HG02852 (cell line): ENCODE measurements around the gene MMP13.
"Not testable (repeated sequence)": the region's sequence is repeated elsewhere in the genome, so short reads cannot be mapped to it uniquely, and the experiment has no call there.

Source experiments
- ATAC-seq: cut with Tn5 transposase; IDR thresholded peaks from one replicate; pipeline ENCODE4 v1.9.1; 2021; ENCODE audit warnings: mild to moderate bottlenecking, moderate library complexity; ENCODE audit not compliant: unreplicated experiment

The MMP13 gene

DNA sequence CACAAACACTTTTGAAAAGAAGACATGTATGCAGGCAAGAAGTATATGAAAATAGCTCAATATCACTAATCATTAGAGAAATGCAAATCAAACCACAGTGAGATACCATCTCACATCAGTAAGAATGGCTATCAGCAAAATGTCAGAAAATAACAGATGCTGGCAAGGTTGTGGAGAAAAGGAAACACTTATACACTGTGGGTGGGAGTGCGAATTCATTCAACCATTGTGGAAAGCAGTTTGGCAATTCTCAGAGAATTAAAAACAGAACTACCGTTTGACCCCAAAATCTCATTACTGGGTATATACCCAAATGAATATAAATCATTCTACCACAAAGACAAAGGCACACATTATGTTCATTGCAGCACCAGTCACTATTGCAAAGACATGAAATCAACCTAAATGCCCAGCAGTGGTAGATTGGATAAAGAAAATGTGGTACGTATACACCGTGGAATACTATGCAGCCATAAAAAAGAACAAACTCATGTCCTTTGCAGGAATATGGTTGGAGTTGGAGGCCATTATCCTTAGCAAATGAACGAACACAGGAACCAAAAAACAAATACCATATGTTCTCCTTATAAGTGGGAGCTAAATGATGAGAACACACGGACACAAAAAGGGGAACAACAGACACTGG is 18.5 kb downstream of the MMP13 start:
- no peak for ATAC-seq

DNA sequence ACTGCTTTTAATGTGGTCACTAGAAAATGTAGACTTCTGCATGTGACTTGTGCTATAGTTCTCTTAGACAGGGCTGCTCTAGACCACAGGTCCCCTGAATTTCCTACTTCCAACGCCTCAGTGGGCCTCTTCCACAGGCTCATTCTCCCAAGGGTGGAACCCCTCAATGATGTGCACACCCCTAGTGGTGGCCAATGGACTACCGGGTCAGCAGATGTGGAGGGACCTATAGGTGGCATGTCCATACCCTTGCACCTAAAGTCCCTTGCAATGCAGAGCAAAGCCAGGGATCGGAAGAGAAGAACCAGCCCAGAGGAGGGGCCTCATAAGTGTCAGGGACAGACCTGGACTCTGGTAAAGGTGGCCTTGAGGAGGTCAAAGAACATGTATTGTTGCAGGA is 20.0 kb downstream of the MMP13 start:
- ATAC-seq: no peak

DNA sequence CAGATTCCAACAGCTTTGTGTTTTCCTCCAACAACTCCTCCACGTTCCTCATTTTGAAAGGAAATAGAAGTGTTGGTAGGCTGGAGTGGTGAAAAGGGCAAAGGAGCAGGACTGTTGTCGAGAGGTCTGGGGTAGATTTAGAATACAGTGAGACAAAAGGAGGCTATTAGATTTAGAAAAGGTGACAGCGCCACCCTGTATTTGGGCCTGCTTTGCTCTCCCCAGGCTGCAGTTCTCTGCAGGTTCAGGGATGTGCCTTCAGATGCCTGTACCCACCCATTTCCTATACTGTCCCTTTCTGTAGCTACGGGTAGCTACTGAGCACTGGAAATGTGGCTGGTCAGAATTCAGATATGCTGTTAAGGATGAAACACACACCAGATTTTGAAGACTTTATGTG is 20.8 kb downstream of the MMP13 start:
- no peak for ATAC-seq

DNA sequence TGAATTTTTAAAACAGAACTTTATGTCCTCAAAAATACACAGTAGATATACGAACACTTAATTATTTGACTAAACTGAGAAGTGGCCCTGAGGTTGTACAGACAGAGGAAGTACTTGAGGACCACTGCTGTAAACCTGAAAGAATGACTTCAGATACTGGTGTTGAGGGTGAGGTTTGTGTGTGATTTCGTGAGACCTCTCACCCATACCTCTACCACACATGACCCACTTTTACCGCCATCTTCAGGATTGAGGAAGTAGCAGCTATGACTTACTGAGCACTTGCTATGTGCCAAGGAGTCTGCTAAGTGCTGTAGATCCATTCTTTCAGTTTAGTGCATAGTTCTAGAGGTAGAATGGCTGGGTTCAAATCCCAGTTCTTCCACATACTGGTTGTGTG is 21.9 kb downstream of the MMP13 start:
- no peak for ATAC-seq

DNA sequence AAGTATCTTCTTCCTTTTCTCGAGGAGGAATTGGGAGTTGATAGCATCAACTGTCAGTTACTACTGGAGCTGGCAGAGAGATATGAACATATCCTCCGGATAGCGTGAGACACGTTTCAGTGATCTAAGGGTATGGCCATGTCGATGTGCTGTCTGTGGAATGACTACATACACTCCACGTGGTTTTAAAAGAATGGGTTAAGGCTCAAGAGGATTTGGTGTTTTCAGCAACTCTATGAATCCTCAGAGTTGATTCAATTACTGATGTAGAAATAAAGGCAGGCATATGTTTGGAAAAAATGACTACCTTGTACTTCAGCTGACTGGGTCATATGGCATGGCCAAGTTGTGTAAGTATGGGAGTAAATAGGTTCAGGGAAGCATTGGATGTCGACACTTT is 22.9 kb downstream of the MMP13 start:
- ATAC-seq: no peak

DNA sequence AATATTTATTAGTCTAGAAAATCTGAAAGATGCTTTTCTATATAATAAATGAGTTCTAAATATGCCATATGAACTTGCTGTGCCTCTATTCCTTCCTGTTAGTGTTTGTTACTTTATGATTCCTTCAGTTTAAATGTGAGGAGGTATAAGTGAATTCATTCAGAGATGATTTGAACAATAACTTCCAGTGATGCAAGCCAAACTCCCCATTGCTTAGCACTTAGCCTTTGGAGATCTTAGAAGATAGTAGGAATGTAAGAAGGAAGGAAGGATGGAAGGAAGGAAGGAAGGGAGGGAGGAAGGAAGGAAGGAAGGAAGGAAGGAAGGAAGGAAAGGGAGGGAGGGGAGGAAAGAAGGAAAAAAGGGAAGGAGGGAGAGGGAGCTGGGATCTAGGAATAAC is 25.1 kb downstream of the MMP13 start:
- no peak for ATAC-seq

DNA sequence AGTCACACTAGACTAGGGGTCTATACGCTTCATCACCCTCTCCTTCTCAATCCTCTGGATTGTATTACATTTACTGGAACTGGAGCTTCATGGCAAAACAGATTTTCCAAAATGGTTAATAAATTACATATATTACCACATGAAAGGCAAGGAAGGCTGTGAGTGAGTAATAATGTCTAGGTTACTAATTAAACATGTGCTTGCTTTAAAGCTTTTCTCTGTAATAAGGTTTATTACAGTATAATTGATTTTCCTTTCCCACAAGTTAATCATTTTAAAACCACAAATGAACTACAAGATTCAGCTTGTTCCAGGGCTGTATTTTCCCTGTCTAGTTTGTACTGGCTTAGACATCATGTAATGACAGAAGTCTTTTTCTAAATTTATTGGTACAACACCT is 25.6 kb downstream of the MMP13 start:
- no peak for ATAC-seq

DNA sequence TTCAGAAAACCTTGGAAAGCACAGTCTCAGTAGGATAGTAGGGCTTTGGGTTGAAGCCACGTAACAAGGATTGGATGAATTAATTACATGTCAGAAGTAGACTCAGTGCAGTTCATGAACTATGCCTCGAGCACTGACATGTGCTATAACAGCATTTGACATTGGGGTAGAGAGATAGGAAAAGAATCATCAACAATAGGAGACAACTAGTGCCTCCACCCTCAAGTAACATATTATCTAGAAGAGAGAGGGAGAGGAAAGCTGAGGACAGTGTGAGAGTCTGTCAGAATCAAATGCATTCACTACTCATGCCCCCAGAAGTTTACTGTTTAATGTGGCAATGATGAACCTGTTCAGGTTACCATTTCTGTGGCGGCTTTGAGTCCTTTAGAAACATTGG is 26.4 kb downstream of the MMP13 start:
- ATAC-seq: no peak

DNA sequence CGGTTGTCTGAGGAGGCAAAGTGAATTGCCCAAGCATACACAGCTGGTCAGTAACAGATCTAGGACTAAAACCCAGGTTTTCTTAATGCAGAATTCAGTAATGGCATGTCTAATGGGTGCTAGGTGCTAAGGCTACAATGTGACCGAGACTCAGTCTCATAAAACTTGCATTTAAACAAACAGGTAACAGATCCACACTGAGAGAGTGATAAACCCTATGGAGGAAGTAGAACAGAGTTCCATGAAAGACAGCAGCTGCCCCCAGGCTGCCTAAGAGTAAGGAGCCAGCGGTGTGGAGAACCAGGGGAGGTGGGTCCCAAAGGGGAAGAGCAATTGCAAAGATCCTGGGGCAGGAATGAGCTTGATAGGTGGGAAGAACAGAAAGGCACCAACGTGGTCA is 27.3 kb downstream of the MMP13 start:
- no peak for ATAC-seq

DNA sequence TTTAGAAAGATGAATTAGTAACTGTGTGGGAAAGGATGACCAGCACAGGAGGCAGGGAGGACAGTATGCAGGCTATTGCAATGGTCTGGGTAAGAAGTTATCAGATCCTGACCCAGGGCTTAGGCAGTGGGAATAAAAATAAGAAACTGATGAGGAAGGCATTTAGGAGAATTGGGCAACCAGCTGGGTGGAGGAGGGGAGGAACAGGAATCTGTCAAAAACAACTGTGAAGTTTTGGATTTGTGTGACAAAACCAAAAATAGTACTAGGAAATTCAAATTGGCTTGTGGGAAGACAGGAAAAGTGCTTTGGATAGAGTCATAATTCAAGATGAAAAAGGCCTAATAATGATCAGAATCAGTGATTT is 27.9 kb downstream of the MMP13 start:
- ATAC-seq: no peak

DNA sequence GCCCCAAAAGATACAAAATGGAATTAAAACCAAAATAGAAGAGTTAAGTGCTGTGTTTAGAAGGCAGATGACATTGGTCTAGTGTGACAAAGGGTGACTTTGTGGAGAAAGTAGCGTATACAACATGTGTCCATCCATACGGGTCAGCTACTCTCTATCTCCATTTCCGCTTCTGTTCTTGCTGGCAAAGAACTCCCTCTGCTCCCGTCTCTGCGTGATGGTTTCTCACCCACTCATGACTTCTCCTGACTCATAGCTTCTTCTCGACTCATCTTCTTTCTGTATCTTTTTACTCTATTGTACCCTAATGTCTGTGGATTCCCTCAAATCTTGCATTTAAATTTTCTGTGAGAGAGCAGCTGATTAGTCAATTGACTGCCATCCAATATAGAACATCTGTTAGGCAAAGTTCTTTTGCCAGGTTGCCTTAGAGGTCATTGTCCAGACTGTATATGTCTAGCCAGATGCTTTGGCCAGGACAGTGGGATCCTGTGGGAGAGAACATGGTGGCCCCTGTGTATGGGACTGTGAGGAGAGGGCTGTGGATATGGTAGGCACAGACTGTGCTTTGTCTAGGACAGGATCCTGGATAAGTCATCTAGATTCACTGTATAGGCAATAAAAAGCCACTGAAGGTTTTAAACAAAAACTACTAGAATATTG is 28.4 kb downstream of the MMP13 start:
- no peak for ATAC-seq

DNA sequence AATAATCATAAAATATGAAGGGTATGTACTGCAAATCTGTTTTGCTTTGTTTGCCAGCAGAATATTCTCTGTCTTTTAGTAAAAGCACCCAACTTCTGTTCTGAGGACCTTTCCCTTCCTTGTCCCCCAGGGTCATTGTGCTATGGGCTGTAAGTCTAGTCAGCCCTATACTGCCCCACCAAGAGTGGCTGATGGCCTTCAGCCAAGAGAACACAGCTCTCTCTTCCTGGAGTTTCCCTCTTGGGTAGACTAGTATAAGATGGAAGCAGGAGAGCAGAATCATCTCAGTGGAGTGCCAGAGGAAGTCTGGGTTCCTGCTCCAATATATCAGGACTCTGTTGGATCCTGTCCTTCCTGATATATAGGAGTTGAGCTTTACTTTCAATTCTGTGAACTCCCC is 29.0 kb downstream of the MMP13 start:
- no peak for ATAC-seq

DNA sequence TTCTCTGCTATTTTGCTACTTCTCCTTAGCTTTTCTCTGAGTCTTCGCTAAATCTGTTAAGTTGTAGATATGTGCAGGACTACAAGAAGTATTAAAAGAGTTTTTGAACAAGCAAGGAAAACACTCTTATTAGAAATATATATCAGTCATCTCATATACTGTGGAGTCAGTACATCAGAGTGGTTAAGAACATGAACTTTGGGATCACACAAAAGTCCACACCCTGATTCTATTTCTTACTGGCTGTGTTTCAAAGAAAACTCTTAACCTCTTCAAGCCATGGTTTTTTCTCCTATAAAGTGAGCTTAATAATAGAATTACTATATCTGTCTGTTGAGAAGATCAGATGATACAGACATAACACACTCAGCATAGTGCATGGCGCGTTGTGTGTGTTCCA is 29.5 kb downstream of the MMP13 start:
- ATAC-seq: no peak

DNA sequence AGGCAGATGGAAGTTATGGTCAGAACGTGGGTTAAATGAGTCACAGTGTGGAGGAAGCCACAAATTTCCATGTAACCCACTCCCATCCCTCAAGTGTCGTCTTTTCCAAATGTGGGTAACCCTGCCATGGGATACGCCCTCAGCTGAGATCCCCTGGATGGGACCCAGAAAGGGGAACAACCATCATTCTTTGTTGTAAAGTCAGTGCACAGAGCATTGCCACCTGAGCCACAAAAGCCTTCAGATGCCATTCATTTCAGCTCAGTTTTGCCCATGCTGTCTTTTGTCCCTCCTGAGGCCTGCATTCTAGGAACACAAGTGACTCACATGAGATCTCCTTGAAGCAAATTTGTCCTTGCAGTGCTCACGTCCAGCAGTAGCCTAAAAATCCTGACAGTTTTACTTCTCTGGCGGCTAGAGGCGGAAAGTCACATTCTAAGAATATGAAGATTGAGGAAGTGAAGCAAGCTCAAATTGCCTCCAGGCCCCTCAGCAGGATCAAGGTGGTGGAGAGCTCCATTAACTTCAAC is 30.6 kb downstream of the MMP13 start:
- no peak for ATAC-seq

DNA sequence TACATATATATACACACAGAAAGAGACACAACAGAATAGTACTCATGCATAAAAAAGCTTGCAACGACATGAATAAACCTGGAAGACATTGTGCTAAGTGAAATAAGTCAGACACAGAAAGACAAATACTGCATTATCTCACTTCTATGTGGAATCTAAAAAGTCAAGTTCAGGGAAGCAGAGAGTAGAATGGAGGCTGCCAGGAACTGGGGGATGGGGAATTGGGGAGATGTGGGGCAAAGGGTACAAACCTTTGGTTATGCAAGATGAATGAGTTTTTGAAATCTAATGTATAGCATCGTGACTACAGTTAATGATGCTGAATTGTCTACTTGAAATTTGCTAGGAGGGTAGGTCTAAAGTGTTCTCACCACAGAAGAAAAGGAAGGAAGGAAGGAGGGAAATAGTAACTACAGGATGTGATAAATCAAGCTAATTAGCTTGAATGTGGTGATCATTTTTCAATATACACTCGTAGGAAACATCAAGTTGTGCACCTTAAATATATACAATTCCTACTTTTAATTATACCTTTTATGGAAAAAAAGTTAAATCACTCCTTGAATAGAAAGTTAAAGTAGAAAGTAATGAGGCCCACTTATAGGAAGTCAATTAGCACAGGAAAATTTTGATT is 33.8 kb downstream of the MMP13 start:
- no peak for ATAC-seq

DNA sequence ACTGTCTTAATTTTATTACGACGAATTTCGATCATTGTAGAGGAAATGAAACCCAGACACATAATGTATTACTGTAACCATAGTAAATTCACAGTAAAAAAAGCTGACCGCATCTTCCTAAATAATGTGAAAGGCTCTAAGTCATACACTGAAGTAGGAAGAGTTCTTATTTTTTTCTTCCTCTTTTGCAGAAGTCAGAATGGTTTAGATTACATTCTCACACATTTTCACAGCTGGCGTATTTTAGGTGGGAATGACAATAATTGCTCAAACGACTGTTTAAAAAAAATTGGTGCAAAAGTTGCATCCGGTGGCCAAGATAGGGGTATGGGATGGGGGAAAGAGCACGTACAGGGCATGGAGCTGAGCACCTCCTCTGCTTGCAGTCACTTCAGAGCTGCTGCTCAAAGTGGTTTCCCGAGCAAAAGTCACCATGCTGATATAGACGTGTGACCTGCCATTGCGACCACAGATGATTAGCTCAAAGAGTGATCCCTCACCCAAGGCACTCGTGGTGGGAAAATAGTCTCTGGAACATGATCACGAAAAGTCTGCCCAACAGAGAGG is 35.3 kb downstream of the MMP13 start:
- ATAC-seq: peak; percentile 60

DNA sequence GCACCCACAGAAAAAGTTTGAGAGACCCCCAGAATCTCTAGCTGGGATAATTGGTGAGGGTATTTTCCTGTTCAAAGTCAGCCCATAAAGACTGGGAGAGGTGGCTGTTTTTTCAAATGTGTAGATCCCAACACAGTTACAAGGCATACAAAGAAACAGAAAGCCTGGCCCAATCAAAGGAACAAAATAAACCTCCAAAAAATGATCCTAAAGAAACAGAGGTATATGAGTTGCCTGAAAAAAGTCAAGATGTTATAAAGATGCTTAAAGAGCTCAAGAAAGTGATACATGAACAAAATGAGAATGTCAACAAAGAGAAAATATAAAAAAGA is 40.5 kb downstream of the MMP13 start:
- no peak for ATAC-seq

DNA sequence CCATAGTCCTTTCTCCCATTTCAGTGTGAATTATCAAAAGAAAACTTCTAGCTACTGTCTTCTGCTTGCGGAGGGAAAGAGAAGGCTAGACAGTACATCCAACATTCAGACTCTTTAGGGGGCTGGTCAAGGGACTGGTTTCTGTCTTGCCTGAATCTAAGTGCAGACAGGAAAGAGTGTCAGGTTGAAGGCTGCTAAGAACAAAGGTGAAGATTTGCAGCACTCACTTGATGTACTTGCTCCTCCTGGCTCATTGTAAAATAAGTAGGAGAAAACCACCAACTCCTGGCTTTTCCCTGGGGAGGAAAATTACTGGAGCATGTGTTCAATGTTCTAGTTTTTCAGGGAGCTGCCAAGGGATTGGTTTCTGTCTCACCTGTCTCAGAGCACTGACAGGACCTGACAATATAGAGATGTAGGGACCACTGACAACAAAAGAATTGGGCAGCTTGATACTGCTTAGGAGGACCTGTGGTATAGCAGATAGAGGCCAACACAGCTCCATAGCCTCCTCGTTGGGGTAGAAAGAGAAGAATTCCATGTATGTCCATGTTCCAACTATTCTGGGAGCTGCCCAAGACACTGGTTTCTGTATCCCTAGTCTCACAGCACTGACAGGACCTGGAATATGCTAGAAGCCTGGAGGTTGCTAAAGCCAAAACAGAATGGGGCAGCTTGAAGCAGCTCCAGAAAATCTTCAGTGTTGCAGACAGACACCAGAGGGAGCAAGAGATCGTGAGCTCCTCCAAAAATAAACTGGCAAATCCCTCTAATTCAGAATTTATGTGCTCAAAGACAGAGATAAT is 41.1 kb downstream of the MMP13 start:
- no peak for ATAC-seq

DNA sequence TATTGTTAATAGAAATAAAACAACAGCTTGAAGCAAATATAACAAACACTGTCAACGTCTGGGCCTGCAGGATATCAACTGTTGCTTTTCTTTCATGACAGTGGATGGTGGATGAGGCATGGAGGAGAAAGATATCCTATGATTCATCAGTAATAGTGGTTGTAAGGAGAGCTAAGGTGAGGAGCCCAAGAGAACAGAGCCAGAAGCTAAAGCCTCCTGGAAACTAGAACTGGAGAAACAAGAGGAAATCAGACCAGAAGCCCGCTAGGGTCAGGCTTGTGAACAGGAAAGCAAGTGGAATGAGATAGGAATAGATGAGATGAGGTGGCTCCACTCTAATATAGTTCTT is 43.1 kb downstream of the MMP13 start:
- no peak for ATAC-seq

DNA sequence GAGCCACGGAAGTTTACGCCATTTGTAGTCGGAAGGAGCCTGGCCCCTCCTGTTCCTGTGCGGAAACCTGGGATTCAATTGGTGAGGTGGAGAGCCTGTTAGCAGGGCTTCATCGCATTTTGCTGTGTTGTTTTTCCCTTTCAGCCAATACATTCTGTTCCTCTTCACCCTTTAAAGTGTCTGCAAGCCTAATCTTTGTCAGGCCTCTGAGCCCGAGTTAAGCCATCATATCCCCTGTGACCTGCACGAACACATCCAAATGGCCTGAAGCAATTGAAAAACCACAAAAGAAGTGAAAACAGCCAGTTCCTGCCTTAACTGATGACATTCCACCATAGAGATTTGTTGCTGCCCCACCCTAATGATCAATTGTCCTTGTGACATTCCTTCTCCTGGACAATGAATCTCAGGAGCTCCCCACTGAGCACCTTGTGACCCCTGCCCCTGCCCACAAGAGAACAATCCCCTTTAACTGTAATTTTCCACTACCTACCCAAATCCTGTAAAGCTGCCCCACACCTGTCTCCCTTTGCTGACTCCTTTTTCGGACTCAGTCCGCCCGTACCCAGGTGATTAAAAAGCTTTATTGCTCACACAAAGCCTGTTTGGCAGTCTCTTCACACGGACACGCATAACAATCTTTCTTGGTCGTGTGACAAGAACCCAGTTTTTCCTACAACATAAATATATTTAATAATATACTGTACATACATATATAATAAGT is 43.6 kb downstream of the MMP13 start:
- ATAC-seq: no peak

DNA sequence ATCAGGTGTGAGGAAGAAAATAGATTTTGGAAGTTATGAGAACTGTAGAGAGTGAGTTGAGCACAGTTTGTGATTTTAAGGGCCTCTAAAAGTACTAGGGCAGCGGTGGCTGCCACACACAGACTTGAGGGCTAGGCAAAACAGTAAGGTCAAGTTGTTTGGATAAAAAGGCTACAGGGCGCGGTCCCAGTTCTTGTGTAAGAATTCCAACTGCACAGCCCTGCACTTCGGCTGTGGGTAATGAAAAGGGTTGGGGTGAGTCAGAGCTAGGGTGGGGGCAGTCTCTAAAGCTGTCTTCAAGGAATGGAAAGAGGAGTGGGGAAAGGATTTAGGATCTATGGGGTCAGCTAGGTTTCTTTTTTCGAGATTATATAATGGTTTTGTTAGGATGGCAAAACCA is 49.7 kb downstream of the MMP13 start:
- ATAC-seq: not testable (repeated sequence)
